ENCODE results near the gene GMPPA. TPM values are rescaled to one million over a fixed set of nuclear protein-coding genes. Genes with fewer than 3 reads are reported as not detected.

GMPPA gene
- total RNA-seq, 1 experiment from 2014 or later: 51.9 TPM

DNA sequence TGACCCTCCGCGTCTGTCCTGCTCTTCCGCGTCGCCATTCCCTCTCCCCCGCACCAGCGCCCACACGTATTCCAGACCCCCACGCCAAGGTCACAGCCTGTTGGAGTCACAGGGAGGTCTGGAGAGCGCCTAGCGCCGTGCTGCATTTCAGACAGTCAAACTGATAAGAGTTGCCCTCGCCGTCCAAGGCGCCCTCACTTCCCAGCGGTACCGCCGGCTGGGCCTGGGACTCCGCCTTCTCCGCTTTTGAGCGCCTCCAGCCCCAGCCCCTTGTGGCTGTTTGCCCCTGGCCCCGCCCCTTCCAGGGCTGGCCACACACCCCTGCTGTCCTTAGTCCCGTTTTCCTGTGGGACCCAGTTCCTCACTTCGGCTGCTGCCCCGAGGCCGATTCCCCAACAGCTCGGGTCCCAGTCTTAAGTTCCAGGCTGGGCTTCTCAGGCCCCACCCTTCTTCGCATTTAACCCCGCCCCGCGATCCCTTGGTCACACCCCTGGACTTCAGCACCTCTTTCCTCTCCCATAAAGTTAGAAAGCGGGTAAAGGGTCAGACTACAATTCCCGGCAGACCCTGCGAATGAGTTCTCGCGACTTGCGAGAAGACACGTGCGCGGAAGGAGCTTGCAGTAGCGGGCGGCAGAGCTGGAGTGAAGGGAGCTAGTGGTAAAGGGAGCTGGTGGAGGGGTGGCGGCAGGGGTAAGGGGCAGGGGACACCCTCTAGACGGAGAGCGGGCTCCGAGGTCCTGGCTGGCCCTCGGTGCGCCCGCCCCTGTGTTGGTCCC lies at the start of gene GMPPA (continued):
- TF ChIP-seq, protein P1, sequence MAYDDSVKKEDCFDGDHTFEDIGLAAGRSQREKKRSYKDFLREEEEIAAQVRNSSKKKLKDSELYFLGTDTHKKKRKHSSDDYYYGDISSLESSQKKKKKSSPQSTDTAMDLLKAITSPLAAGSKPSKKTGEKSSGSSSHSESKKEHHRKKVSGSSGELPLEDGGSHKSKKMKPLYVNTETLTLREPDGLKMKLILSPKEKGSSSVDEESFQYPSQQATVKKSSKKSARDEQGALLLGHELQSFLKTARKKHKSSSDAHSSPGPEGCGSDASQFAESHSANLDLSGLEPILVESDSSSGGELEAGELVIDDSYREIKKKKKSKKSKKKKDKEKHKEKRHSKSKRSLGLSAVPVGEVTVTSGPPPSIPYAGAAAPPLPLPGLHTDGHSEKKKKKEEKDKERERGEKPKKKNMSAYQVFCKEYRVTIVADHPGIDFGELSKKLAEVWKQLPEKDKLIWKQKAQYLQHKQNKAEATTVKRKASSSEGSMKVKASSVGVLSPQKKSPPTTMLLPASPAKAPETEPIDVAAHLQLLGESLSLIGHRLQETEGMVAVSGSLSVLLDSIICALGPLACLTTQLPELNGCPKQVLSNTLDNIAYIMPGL (CRISPR knock-in tag; IDR thresholded peaks at IDR 0.05): no peak; the same call in 1 of the 2 replicates
- TF ChIP-seq MYBL2 (CRISPR knock-in tag; IDR thresholded peaks at IDR 0.05) (no peak), TP53 (CRISPR knock-in tag; IDR thresholded peaks at IDR 0.05) (no peak), TCF7 (CRISPR knock-in tag; IDR thresholded peaks at IDR 0.05; ENCODE audit: low read depth) (no peak), ATF1 (CRISPR knock-in tag; IDR thresholded peaks at IDR 0.05) (no peak), RORB (CRISPR knock-in tag; IDR thresholded peaks at IDR 0.05) (no peak), SMAD3 (CRISPR knock-in tag; IDR thresholded peaks at IDR 0.05; ENCODE audit: borderline replicate concordance) (no peak), FOXK1 (CRISPR knock-in tag; IDR thresholded peaks at IDR 0.05) (no peak), GABPB1 (CRISPR knock-in tag; IDR thresholded peaks at IDR 0.05) (no peak), ZNF219 (CRISPR knock-in tag; IDR thresholded peaks at IDR 0.05; ENCODE audit: borderline replicate concordance) (no peak), FOXP1 (CRISPR knock-in tag; IDR thresholded peaks at IDR 0.05; ENCODE audit: borderline replicate concordance) (peak; percentile 23; the same call in 1 of the 2 replicates), FOXJ3 (CRISPR knock-in tag; IDR thresholded peaks at IDR 0.05; ENCODE audit: borderline replicate concordance) (no peak), ELF4 (CRISPR knock-in tag; IDR thresholded peaks at IDR 0.05; ENCODE audit: low read depth) (no peak)
- TF ChIP-seq, protein P2, sequence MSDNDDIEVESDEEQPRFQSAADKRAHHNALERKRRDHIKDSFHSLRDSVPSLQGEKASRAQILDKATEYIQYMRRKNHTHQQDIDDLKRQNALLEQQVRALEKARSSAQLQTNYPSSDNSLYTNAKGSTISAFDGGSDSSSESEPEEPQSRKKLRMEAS (CRISPR knock-in tag; IDR thresholded peaks at IDR 0.05): peak; percentile 54; the same call in 1 of the 2 replicates
- TF ChIP-seq, protein P3, sequence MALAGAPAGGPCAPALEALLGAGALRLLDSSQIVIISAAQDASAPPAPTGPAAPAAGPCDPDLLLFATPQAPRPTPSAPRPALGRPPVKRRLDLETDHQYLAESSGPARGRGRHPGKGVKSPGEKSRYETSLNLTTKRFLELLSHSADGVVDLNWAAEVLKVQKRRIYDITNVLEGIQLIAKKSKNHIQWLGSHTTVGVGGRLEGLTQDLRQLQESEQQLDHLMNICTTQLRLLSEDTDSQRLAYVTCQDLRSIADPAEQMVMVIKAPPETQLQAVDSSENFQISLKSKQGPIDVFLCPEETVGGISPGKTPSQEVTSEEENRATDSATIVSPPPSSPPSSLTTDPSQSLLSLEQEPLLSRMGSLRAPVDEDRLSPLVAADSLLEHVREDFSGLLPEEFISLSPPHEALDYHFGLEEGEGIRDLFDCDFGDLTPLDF (CRISPR knock-in tag; IDR thresholded peaks at IDR 0.05): no peak
- TF ChIP-seq, protein P4, sequence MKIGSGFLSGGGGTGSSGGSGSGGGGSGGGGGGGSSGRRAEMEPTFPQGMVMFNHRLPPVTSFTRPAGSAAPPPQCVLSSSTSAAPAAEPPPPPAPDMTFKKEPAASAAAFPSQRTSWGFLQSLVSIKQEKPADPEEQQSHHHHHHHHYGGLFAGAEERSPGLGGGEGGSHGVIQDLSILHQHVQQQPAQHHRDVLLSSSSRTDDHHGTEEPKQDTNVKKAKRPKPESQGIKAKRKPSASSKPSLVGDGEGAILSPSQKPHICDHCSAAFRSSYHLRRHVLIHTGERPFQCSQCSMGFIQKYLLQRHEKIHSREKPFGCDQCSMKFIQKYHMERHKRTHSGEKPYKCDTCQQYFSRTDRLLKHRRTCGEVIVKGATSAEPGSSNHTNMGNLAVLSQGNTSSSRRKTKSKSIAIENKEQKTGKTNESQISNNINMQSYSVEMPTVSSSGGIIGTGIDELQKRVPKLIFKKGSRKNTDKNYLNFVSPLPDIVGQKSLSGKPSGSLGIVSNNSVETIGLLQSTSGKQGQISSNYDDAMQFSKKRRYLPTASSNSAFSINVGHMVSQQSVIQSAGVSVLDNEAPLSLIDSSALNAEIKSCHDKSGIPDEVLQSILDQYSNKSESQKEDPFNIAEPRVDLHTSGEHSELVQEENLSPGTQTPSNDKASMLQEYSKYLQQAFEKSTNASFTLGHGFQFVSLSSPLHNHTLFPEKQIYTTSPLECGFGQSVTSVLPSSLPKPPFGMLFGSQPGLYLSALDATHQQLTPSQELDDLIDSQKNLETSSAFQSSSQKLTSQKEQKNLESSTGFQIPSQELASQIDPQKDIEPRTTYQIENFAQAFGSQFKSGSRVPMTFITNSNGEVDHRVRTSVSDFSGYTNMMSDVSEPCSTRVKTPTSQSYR (CRISPR knock-in tag; IDR thresholded peaks at IDR 0.05): no peak
- TF ChIP-seq, protein P5, sequence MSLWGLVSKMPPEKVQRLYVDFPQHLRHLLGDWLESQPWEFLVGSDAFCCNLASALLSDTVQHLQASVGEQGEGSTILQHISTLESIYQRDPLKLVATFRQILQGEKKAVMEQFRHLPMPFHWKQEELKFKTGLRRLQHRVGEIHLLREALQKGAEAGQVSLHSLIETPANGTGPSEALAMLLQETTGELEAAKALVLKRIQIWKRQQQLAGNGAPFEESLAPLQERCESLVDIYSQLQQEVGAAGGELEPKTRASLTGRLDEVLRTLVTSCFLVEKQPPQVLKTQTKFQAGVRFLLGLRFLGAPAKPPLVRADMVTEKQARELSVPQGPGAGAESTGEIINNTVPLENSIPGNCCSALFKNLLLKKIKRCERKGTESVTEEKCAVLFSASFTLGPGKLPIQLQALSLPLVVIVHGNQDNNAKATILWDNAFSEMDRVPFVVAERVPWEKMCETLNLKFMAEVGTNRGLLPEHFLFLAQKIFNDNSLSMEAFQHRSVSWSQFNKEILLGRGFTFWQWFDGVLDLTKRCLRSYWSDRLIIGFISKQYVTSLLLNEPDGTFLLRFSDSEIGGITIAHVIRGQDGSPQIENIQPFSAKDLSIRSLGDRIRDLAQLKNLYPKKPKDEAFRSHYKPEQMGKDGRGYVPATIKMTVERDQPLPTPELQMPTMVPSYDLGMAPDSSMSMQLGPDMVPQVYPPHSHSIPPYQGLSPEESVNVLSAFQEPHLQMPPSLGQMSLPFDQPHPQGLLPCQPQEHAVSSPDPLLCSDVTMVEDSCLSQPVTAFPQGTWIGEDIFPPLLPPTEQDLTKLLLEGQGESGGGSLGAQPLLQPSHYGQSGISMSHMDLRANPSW (CRISPR knock-in tag; conservative IDR thresholded peaks at IDR 0.05; ENCODE audit: low read depth): no peak
- TF ChIP-seq, protein P6, sequence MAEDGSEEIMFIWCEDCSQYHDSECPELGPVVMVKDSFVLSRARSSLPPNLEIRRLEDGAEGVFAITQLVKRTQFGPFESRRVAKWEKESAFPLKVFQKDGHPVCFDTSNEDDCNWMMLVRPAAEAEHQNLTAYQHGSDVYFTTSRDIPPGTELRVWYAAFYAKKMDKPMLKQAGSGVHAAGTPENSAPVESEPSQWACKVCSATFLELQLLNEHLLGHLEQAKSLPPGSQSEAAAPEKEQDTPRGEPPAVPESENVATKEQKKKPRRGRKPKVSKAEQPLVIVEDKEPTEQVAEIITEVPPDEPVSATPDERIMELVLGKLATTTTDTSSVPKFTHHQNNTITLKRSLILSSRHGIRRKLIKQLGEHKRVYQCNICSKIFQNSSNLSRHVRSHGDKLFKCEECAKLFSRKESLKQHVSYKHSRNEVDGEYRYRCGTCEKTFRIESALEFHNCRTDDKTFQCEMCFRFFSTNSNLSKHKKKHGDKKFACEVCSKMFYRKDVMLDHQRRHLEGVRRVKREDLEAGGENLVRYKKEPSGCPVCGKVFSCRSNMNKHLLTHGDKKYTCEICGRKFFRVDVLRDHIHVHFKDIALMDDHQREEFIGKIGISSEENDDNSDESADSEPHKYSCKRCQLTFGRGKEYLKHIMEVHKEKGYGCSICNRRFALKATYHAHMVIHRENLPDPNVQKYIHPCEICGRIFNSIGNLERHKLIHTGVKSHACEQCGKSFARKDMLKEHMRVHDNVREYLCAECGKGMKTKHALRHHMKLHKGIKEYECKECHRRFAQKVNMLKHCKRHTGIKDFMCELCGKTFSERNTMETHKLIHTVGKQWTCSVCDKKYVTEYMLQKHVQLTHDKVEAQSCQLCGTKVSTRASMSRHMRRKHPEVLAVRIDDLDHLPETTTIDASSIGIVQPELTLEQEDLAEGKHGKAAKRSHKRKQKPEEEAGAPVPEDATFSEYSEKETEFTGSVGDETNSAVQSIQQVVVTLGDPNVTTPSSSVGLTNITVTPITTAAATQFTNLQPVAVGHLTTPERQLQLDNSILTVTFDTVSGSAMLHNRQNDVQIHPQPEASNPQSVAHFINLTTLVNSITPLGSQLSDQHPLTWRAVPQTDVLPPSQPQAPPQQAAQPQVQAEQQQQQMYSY (CRISPR knock-in tag; IDR thresholded peaks at IDR 0.05): peak; percentile 85
- TF ChIP-seq, protein P7, sequence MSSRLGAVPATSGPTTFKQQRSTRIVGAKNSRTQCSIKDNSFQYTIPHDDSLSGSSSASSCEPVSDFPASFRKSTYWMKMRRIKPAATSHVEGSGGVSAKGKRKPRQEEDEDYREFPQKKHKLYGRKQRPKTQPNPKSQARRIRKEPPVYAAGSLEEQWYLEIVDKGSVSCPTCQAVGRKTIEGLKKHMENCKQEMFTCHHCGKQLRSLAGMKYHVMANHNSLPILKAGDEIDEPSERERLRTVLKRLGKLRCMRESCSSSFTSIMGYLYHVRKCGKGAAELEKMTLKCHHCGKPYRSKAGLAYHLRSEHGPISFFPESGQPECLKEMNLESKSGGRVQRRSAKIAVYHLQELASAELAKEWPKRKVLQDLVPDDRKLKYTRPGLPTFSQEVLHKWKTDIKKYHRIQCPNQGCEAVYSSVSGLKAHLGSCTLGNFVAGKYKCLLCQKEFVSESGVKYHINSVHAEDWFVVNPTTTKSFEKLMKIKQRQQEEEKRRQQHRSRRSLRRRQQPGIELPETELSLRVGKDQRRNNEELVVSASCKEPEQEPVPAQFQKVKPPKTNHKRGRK (CRISPR knock-in tag; IDR thresholded peaks at IDR 0.05; ENCODE audit: borderline replicate concordance): no peak
- TF ChIP-seq, protein P8, sequence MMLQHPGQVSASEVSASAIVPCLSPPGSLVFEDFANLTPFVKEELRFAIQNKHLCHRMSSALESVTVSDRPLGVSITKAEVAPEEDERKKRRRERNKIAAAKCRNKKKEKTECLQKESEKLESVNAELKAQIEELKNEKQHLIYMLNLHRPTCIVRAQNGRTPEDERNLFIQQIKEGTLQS (CRISPR knock-in tag; conservative IDR thresholded peaks at IDR 0.05): no peak
- TF ChIP-seq, protein P9, sequence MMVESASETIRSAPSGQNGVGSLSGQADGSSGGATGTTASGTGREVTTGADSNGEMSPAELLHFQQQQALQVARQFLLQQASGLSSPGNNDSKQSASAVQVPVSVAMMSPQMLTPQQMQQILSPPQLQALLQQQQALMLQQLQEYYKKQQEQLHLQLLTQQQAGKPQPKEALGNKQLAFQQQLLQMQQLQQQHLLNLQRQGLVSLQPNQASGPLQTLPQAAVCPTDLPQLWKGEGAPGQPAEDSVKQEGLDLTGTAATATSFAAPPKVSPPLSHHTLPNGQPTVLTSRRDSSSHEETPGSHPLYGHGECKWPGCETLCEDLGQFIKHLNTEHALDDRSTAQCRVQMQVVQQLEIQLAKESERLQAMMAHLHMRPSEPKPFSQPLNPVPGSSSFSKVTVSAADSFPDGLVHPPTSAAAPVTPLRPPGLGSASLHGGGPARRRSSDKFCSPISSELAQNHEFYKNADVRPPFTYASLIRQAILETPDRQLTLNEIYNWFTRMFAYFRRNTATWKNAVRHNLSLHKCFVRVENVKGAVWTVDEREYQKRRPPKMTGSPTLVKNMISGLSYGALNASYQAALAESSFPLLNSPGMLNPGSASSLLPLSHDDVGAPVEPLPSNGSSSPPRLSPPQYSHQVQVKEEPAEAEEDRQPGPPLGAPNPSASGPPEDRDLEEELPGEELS (CRISPR knock-in tag; IDR thresholded peaks at IDR 0.05): no peak
